Measurements from ENCODE around the gene ZNF518B.

DNA sequence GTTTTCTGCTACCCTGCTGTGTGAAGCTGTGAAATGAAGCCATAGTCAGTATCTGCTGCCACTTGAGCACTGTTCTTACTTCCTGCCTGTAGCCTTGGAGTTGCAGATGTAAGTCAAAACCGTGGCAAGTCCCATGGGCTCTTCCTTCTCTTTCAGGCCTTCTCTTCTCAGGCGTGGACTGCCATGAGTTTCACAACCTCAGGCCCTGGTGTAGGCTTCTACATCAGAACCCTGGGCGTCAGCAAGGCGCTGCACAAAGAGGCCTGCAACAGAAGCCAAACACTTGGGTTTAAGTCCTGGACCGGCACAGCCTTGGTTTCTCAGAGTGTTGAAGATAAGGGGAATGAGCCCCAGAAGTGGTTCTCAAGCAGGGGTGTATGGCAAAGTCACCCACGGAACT lies 2.5 kb downstream of the ZNF518B start:
- no peak for TF ChIP-seq CTCF (IDR thresholded peaks at IDR 0.05)
- TF ChIP-seq POLR2A (IDR thresholded peaks at IDR 0.05): no peak

All from right lobe of liver (tissue), 4 donors.